Fibroblast of lung (primary cell): ENCODE measurements around the gene STK36. TPM values are rescaled to one million over a fixed set of nuclear protein-coding genes. Genes with fewer than 3 reads are reported as not detected.

Source experiments
- DNase-seq, 2 donors: peaks; one replicate each; pipeline versions ENCODE4 v3.0.0 to v3.0.0-alpha.2; 2010; ENCODE audit warnings: low read depth in 2 of 2
- H2AFZ ChIP-seq: 2 replicates; pipeline ENCODE4 v1.5.1; 2012; ENCODE audit warnings: low read length, control low read depth, inconsistent platforms
- H3K27ac ChIP-seq: 2 replicates; pipeline ENCODE4 v1.5.1; 2011; ENCODE audit warnings: low read length, control low read depth; ENCODE audit not compliant: insufficient read depth
- H3K27me3 ChIP-seq: 2 replicates; pipeline ENCODE4 v1.5.1; 2011; ENCODE audit warnings: mild to moderate bottlenecking, low read length; ENCODE audit not compliant: control insufficient read depth, insufficient read depth
- H3K36me3 ChIP-seq: 2 replicates; pipeline ENCODE4 v1.5.1; 2011; ENCODE audit warnings: low read length; ENCODE audit not compliant: control insufficient read depth, insufficient read depth
- H3K4me1 ChIP-seq: 2 replicates; pipeline ENCODE4 v1.5.1; 2011; ENCODE audit warnings: low read length; ENCODE audit not compliant: control insufficient read depth, insufficient read depth; ENCODE audit errors: extremely low read depth
- H3K4me2 ChIP-seq: 2 replicates; pipeline ENCODE4 v1.5.1; 2011; ENCODE audit warnings: low read length, control low read depth; ENCODE audit not compliant: insufficient read depth; ENCODE audit errors: extremely low read depth
- H3K4me3 ChIP-seq, 4 experiments: fragments of 200-600 bp in 1 of 4; sonication (generic) in 1 of 4; replicated peaks in 1 of 4; 2 replicates each; pipeline ENCODE4 v1.5.1; 2011 to 2016; ENCODE audit warnings: low read length in 4 of 4, low read depth in 3 of 4, mild to moderate bottlenecking in 3 of 4, control low read depth in 2 of 4, inconsistent platforms in 1 of 4, mixed read lengths in 1 of 4; ENCODE audit not compliant: insufficient read depth in 1 of 4; ENCODE audit errors: control extremely low read depth in 1 of 4
- H3K79me2 ChIP-seq: 2 replicates; pipeline ENCODE4 v1.5.1; 2012; ENCODE audit warnings: mild to moderate bottlenecking, low read length, inconsistent platforms; ENCODE audit not compliant: control insufficient read depth, insufficient read depth
- H3K9ac ChIP-seq: 2 replicates; pipeline ENCODE4 v1.5.1; 2011; ENCODE audit warnings: mild to moderate bottlenecking, low read length, control low read depth; ENCODE audit not compliant: insufficient read depth
- H3K9me3 ChIP-seq: 2 replicates; pipeline ENCODE4 v1.5.1; 2012; ENCODE audit warnings: low read depth, low read length; ENCODE audit not compliant: control insufficient read depth, insufficient read depth
- H4K20me1 ChIP-seq: 2 replicates; pipeline ENCODE4 v1.5.1; 2011; ENCODE audit warnings: low read length; ENCODE audit not compliant: control insufficient read depth, insufficient read depth; ENCODE audit errors: extremely low read depth
- CTCF ChIP-seq, 2 donors: IDR thresholded peaks in 1 of 2; conservative IDR thresholded peaks in 1 of 2; 1 replicate in 1 of 2; 2 replicates in 1 of 2; pipeline ENCODE4 v1.5.1; 2011 to 2012; ENCODE audit warnings: low read length in 2 of 2, control low read depth in 1 of 2, inconsistent platforms in 1 of 2, low read depth in 1 of 2, mild to moderate bottlenecking in 1 of 2
- EZH2 ChIP-seq: IDR thresholded peaks from 2 replicates; pipeline ENCODE4 v1.5.1; 2012; ENCODE audit warnings: low read length, control low read depth, mild to moderate bottlenecking; ENCODE audit errors: missing control alignments
- polyA plus RNA-seq, 2 donors: library from polyadenylated mRNA; depleted of rRNA in 1 of 2; stranded (reverse) in 1 of 2; unstranded in 1 of 2; fragments of >200 nt; gene quantifications; 2 replicates each; pipeline ENCODE4 v1.2.1, GENCODE V29; 2011 to 2012; ENCODE audit warnings: missing spikeins in 1 of 2
- total RNA-seq: library from RNA; depleted of rRNA; stranded (reverse); fragments of >200 nt; gene quantifications from 2 replicates; pipeline ENCODE4 v1.2.1, GENCODE V29; 2014

The STK36 gene
- total and polyA plus RNA-seq, 2 donors (not counting 1 experiment from before 2014, with no cell fraction given) = 21.4 to 36.0 TPM

GRCh38 chr2:218671097-218671653 is 711 bp upstream of the STK36 start:
- no peak for TF ChIP-seq EZH2
- TF ChIP-seq CTCF (conservative IDR thresholded peaks at IDR 0.05 in 1 of 2, IDR thresholded peaks at IDR 0.05 in 1 of 2; ENCODE audit: low read depth in 1 of 2, low read length in 2 of 2) = no peak
- DNase-seq = peak; percentile 23 to 37
- Histone ChIP-seq H3K4me2 (peak overlapping the region; percentile 93), H3K36me3 (peaks cover 16% of the 10 kb centered on the region), H3K9me3 (no peaks in the 10 kb centered on the region), H3K27me3 (no peaks in the 10 kb centered on the region), H2AFZ (peak overlapping the region; percentile 93), H3K4me3 (peak overlapping the region; percentile 85 to 95 (median 94)), H3K27ac (peak overlapping the region; percentile 88), H3K79me2 (peaks cover 23% of the 10 kb centered on the region), H4K20me1 (no peaks in the 10 kb centered on the region), H3K9ac (peak overlapping the region; percentile 84), H3K4me1 (no peaks in the 10 kb centered on the region)

GRCh38 chr2:218679119-218679518 is 7.2 kb downstream of the STK36 start:
- H3K79me2 ChIP-seq = no peaks in the 10 kb centered on the region
- H3K4me1 ChIP-seq = no peaks in the 10 kb centered on the region
- no peak overlapping the region for H3K9ac ChIP-seq
- no peak overlapping the region for H2AFZ ChIP-seq
- H3K4me2 ChIP-seq = no peak overlapping the region
- no peaks in the 10 kb centered on the region for H4K20me1 ChIP-seq
- H3K36me3 ChIP-seq = peaks cover 7% of the 10 kb centered on the region
- no peak overlapping the region for H3K4me3 ChIP-seq
- H3K27me3 ChIP-seq = no peaks in the 10 kb centered on the region
- no peak for DNase-seq
- H3K27ac ChIP-seq = no peak overlapping the region
- no peak for TF ChIP-seq EZH2
- no peak for TF ChIP-seq CTCF (conservative IDR thresholded peaks at IDR 0.05 in 1 of 2, IDR thresholded peaks at IDR 0.05 in 1 of 2; ENCODE audit: low read depth in 1 of 2, low read length in 2 of 2)
- H3K9me3 ChIP-seq = no peaks in the 10 kb centered on the region

- Histone ChIP-seq H3K4me3 (no peak overlapping the region), H3K27ac (no peak overlapping the region), H4K20me1 (no peaks in the 10 kb centered on the region), H3K79me2 (no peaks in the 10 kb centered on the region), H3K9ac (no peak overlapping the region), H3K27me3 (no peaks in the 10 kb centered on the region), H3K4me1 (no peaks in the 10 kb centered on the region), H3K4me2 (no peak overlapping the region), H3K36me3 (peaks cover 7% of the 10 kb centered on the region), H2AFZ (no peak overlapping the region), H3K9me3 (no peaks in the 10 kb centered on the region)
- no peak for DNase-seq
- TF ChIP-seq CTCF (conservative IDR thresholded peaks at IDR 0.05 in 1 of 2, IDR thresholded peaks at IDR 0.05 in 1 of 2; ENCODE audit: low read depth in 1 of 2, low read length in 2 of 2) = no peak
- TF ChIP-seq EZH2 = no peak
Observed at GRCh38 chr2:218680061-218680460, 8.2 kb downstream of the STK36 start.
